A673 (cell line): ENCODE data around the gene PKP1. TPM values are rescaled to one million over a fixed set of nuclear protein-coding genes. Genes with fewer than 3 reads are reported as not detected.

Experiments used
- BruUV-seq: library from RNA; stranded (reverse); fragments of 400-500 nt; replicated peaks from 2 replicates; lab custom pipeline; 2021; lab: Mats Ljungman, UMichigan
- CTCF ChIA-PET: fragments of 300-600 bp; sonication (Branson Sonifier 250); formaldehyde crosslinking; loops from one replicate; lab custom pipeline; 2022; ENCODE audit warnings: antibody characterized with exemption; lab: Charles Lee
- POLR2A ChIA-PET: fragments of 300-600 bp; sonication (Branson Sonifier 250); formaldehyde crosslinking; loops from one replicate; lab custom pipeline; 2022; ENCODE audit warnings: antibody characterized with exemption; ENCODE audit not compliant: low non-redundant PET; lab: Charles Lee
- DNase-seq: peaks from one replicate; pipeline ENCODE4 v3.0.0-alpha.2; 2015; ENCODE audit warnings: low spot score
- H3K27ac ChIP-seq: fragments of 200-600 bp; sonication (generic); 2 replicates; pipeline ENCODE4 v1.5.1; 2016; ENCODE audit warnings: mixed run types, low read depth, mild to moderate bottlenecking, mixed read lengths, antibody characterized with exemption, low read length; ENCODE audit not compliant: poor library complexity, severe bottlenecking
- H3K27me3 ChIP-seq: fragments of 200-600 bp; sonication (generic); replicated peaks from 2 replicates; pipeline ENCODE4 v1.6.1; 2017; ENCODE audit warnings: mixed run types, low read depth, mild to moderate bottlenecking, mixed read lengths, antibody characterized with exemption, low read length; ENCODE audit not compliant: insufficient read depth, poor library complexity
- H3K36me3 ChIP-seq: fragments of 200-600 bp; sonication (generic); 2 replicates; pipeline ENCODE4 v1.6.1; 2016; ENCODE audit warnings: mixed run types, mild to moderate bottlenecking, mixed read lengths, antibody characterized with exemption, low read length; ENCODE audit not compliant: insufficient read depth, poor library complexity, severe bottlenecking
- H3K4me1 ChIP-seq: fragments of 200-600 bp; sonication (generic); 2 replicates; pipeline ENCODE4 v1.6.1; 2017; ENCODE audit warnings: mixed run types, mild to moderate bottlenecking, mixed read lengths, antibody characterized with exemption, low read length; ENCODE audit not compliant: insufficient read depth, poor library complexity, severe bottlenecking
- H3K4me3 ChIP-seq: fragments of 200-600 bp; sonication (generic); 2 replicates; pipeline ENCODE4 v1.5.1; 2016; ENCODE audit warnings: low read depth, mixed run types, mild to moderate bottlenecking, mixed read lengths, low read length; ENCODE audit not compliant: poor library complexity, severe bottlenecking
- H3K9me3 ChIP-seq: fragments of 200-600 bp; sonication (generic); 2 replicates; pipeline ENCODE4 v1.6.1; 2016; ENCODE audit warnings: mixed run types, low read depth, mild to moderate bottlenecking, mixed read lengths, antibody characterized with exemption, low read length; ENCODE audit not compliant: poor library complexity, severe bottlenecking
- EZH2 ChIP-seq: fragments of 200-600 bp; sonication (generic); IDR thresholded peaks from 2 replicates; pipeline ENCODE4 v1.6.1; 2017; ENCODE audit warnings: borderline replicate concordance, low read depth, mild to moderate bottlenecking, mixed read lengths, antibody characterized with exemption, low read length; ENCODE audit not compliant: poor library complexity, severe bottlenecking
- intact Hi-C: fragments of 100-400 bp; cut with micrococcal nuclease; formaldehyde crosslinking; loops from one replicate; pipeline ENCODE4 v1.10.0; 2022; ENCODE audit not compliant: unreplicated experiment
- total RNA-seq: library from RNA; stranded (reverse); gene quantifications from 2 replicates; pipeline ENCODE4 v1.2.3, GENCODE V29; 2021
- TF ChIP-seq, protein P1 (sequence below): fragments of 300-800, 200-600 bp; sonication (generic); conservative IDR thresholded peaks from 2 replicates; pipeline ENCODE4 v1.5.1; 2017; ENCODE audit warnings: low read depth, mild to moderate bottlenecking, antibody characterized with exemption, low read length, moderate library complexity, mixed read lengths

The PKP1 gene
- total RNA-seq, 1 experiment from 2014 or later, result 535 TPM

DNA sequence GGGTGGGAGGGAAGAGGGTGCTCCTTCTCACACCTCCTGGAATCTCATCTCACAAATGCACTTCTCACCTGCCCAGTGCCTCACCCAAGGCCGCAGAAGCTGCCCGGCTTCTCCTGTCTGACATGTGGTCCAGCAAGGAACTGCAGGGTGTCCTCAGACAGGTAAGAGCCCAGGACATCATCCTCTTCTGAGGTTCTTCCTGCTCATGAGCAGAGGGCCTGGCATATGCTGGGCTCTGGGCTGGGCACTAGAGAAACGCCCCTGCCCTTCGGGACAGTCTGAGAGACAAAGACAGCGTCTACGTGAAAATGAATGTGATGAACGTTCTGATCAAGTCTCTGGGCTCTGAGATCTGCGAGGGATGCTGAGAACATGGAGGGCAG, 42.4 kb downstream of the PKP1 start:
- H3K27me3 ChIP-seq, result no peaks in the 10 kb centered on the region
- POLR2A ChIA-PET, result no interaction called here
- no peak overlapping the region for H3K4me3 ChIP-seq
- peaks cover 100% of the 10 kb centered on the region for H3K36me3 ChIP-seq
- DNase-seq, result no peak
- H3K27ac ChIP-seq, result peak overlapping the region; percentile 59
- CTCF ChIA-PET, result no interaction called here
- no TSS peak for BruUV-seq
- H3K9me3 ChIP-seq, result no peaks in the 10 kb centered on the region
- intact Hi-C loops, result no loop called here
- TF ChIP-seq, protein P1, sequence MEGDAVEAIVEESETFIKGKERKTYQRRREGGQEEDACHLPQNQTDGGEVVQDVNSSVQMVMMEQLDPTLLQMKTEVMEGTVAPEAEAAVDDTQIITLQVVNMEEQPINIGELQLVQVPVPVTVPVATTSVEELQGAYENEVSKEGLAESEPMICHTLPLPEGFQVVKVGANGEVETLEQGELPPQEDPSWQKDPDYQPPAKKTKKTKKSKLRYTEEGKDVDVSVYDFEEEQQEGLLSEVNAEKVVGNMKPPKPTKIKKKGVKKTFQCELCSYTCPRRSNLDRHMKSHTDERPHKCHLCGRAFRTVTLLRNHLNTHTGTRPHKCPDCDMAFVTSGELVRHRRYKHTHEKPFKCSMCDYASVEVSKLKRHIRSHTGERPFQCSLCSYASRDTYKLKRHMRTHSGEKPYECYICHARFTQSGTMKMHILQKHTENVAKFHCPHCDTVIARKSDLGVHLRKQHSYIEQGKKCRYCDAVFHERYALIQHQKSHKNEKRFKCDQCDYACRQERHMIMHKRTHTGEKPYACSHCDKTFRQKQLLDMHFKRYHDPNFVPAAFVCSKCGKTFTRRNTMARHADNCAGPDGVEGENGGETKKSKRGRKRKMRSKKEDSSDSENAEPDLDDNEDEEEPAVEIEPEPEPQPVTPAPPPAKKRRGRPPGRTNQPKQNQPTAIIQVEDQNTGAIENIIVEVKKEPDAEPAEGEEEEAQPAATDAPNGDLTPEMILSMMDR, result no peak
- TF ChIP-seq EZH2, result no peak
- no peaks in the 10 kb centered on the region for H3K4me1 ChIP-seq

DNA sequence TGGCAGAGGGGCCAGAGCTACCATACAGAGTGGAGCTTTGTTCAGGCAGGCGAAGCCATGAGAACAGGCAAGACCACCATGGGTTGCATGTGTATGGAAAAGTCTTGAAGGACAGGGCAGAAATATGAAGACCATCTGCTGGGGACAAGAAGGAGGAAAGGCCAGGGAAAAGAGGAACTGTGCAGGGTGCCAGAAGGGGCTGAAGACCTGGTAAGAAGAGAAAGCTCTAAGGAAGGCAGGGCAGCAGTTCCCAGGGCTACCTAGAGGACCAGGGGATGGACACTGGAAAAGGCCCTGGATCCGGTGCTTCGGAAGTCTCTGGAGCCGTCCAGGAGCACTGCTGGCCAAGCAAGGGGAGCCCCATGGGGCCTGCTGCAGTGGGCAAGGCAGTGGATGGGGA, 43.4 kb downstream of the PKP1 start:
- H3K4me3 ChIP-seq, result no peak overlapping the region
- TF ChIP-seq EZH2, result no peak
- DNase-seq, result no peak
- peaks cover 100% of the 10 kb centered on the region for H3K36me3 ChIP-seq
- ChIA-PET CTCF (no interaction called here), POLR2A (no interaction called here)
- H3K4me1 ChIP-seq, result no peaks in the 10 kb centered on the region
- peak overlapping the region; percentile 59 for H3K27ac ChIP-seq
- BruUV-seq, result no TSS peak
- no peaks in the 10 kb centered on the region for H3K27me3 ChIP-seq
- H3K9me3 ChIP-seq, result no peaks in the 10 kb centered on the region
- intact Hi-C loops, result no loop called here

- H3K27me3 ChIP-seq, result no peaks in the 10 kb centered on the region
- ChIA-PET CTCF (no interaction called here), POLR2A (no interaction called here)
- peaks cover 94% of the 10 kb centered on the region for H3K36me3 ChIP-seq
- no peak overlapping the region for H3K4me3 ChIP-seq
- H3K9me3 ChIP-seq, result no peaks in the 10 kb centered on the region
- intact Hi-C loops, result no loop called here
- no peak for DNase-seq
- no TSS peak for BruUV-seq
- H3K4me1 ChIP-seq, result no peaks in the 10 kb centered on the region
- H3K27ac ChIP-seq, result peak overlapping the region; percentile 86
- TF ChIP-seq, protein P1, result no peak
- no peak for TF ChIP-seq EZH2
These were observed 44.5 kb downstream of the PKP1 start for GRCh38 chr1:201327687-201328240.

GRCh38 chr1:201328576-201328975, 45.3 kb downstream of the PKP1 start:
- no peaks in the 10 kb centered on the region for H3K9me3 ChIP-seq
- CTCF ChIA-PET, result no interaction called here
- H3K27me3 ChIP-seq, result no peaks in the 10 kb centered on the region
- no peak for DNase-seq
- H3K4me1 ChIP-seq, result peaks cover 7% of the 10 kb centered on the region
- intact Hi-C loops, result no loop called here
- POLR2A ChIA-PET, result no interaction called here
- no TSS peak for BruUV-seq
- TF ChIP-seq, protein P1, result no peak
- TF ChIP-seq EZH2, result no peak
- peak overlapping the region; percentile 86 for H3K27ac ChIP-seq
- H3K4me3 ChIP-seq, result no peak overlapping the region
- peaks cover 94% of the 10 kb centered on the region for H3K36me3 ChIP-seq
